HG02763 (cell line): ENCODE data around the gene PIP4K2B.

Experiments used
- ATAC-seq: cut with Tn5 transposase; IDR thresholded peaks from one replicate; pipeline ENCODE4 v1.9.1; 2021; ENCODE audit warnings: mild to moderate bottlenecking, moderate library complexity; ENCODE audit not compliant: unreplicated experiment

Gene PIP4K2B

GRCh38 chr17:38746004-38746848 is 53.1 kb downstream of the PIP4K2B start:
- no peak for ATAC-seq

DNA sequence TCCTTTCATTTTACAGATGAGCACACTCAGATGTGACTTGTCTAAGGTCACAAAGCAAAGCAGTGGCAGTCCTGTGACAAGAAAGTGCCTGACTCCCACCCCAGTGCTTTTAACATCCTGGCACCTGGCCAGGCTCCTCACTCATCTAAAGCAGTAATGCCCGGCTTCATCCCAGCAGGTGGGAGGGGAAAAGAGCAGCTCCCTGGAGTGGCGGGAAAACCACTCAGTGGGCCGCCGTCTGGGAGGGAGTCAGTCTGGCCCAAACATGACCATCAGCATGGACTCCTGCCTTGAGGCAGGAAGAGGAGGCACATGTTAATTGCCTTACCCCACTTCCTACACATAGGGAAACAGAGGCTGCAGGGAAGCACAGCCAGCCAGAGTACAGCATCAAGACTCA is 53.8 kb downstream of the PIP4K2B start:
- ATAC-seq: no peak

DNA sequence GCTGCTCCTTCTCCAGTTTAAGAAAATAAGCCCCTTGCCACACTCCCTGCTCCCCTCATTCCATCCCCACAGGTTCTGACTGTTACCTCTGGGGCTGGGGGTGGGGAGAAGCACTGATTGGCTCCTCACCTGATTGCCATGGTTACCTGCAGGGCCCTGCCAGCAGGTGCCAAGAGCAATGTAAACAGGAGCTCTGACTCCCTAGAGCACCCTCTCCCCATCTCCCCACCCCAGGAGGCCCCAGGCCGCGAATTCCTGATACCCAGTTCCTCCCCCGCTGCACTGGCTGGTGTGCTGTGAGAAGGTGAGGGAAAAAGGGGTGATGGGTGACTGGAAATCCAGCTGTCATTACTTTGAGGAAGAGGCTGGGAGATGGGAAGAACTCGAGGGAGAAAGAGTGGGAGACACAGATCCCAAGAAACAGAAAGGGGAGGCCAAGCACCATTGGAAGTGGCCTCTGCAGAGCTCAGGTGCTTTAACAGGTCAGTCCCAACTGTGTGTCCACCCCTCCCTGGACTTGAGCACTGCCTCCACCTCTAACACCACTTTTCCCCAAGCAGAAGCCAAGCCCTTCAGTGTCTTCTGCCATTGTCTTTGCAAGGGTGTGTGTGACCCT is 55.7 kb downstream of the PIP4K2B start:
- no peak for ATAC-seq

- no peak for ATAC-seq
These were observed 56.7 kb downstream of the PIP4K2B start for GRCh38 chr17:38742411-38743308.

- ATAC-seq: no peak
These were observed 57.4 kb downstream of the PIP4K2B start for GRCh38 chr17:38741921-38742410.

DNA sequence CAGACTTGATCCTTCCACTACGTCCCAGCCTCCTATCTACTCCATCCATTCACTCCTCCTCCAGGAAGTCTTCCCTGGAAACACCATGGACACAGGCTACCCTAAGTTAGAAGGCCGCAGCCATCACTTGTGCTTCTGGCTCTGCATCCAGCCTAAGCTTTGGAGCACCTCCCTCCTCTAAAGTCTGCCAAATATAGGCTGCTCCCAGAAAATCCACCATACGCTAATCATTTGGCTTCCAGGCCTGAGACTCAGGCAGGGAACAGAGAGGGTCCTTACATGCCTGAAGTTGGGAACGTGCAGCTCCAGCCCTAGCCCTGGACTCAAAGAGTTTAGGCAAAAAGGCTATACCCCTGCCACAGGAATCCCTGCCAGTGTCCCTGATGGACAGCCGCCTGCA is 57.9 kb downstream of the PIP4K2B start:
- ATAC-seq: no peak

GRCh38 chr17:38740806-38741205 is 58.5 kb downstream of the PIP4K2B start:
- no peak for ATAC-seq

GRCh38 chr17:38740044-38740443 is 59.3 kb downstream of the PIP4K2B start:
- no peak for ATAC-seq

DNA sequence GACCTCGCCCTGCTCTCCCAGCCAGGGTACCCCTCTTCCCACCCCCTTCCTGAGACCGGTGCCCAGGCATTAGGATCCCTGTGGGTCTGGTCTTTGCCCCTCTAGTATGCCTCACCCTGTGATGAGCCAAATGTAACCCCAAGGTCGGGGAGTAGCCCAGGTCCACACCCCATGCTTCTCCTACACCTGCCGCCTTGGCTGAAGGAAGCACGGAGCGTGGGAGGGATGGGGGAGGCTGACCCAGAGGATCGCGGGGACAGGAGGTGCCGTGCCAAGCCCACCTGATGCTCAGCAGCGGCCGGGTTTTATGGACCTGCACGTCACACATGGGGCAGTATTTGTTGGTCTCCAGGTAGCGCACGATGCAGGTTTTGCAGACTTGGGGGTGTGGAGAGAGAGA is 60.1 kb downstream of the PIP4K2B start:
- no peak for ATAC-seq

DNA sequence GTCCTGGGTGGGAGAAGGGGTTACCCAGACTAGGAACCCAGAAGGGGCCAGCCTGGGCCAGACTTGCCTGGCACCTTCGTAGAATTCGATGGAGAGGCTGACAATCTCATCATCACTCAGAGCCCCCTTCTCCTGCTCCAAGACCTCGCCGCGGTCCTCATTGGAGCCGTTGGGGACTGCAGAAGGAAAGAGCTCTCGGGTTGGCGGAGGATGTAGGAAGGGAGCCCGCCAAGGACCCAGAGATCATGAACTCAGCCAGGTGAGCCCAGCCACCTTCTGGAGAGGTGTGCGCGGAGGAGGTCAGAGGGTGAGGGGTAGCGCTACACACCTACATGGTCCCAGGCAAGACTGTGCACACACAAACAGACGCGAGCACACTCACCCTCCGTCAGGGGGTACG is 60.7 kb downstream of the PIP4K2B start:
- ATAC-seq: no peak

DNA sequence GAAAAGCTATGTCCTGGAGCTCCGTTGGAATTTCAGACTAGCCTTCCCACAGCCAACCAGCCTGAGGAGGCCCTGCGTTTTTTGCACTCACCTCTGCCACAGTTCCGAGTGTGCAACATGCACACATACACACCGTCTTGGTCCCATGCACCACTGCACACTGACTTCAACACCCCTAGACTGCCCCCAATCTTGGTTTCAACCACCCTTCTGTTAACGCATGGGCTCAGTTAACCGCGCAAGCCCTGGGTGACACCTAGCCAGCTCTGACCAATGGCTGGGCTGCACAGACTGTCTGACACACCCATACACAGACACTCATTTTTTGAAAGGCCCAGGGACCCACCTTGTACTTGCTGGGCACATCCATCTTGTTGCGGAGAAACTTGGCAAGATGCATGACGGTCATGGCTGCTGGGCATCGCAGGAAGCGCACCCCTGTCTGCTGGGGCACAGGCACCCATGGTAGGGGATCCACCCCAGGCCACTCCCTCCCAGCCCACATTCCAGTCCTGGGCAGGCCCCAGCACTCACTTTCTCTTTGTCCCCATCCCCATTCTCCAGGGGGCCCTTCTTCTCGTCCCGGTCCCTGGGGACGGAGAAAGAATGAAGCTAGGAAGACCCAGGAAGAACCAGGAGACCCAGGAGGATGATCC is 61.2 kb downstream of the PIP4K2B start:
- ATAC-seq: no peak

- ATAC-seq: no peak
These were observed 64.0 kb downstream of the PIP4K2B start for GRCh38 chr17:38735161-38735997.

- no peak for ATAC-seq
These were observed 65.1 kb downstream of the PIP4K2B start for GRCh38 chr17:38733982-38734973.

DNA sequence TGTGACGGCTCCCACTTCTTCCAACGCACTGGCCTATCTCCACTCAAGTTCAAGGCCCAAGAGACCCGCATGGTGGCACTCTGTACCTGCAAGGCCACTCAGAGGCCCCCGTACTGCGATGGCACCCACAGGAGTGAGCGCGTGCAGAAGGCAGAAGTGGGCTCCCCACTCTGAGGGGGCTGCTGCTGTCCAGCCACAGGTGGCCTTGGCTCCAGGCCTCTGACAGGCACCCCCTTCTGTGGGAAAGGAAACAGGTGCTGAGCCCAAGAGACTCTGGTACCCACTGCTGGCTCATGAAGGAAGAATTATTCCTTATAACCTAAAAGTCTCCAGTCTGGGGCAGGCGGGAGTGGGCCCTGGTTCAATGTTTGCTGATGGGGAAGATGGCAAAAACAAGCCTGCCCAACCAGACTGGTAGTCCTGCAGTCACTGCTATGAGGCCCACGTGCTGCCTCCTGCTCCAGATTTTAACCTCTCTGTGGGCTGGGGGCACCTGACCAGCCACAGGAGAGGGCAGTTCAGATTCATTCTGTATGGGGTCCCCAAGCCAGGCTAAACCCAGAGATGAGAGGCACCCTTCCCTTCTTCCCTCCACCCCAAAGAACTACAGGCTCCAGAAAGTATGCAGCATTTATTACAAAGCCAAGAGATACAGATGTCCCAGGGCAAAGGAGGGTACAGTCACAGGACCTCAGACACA is 65.9 kb downstream of the PIP4K2B start:
- no peak for ATAC-seq

GRCh38 chr17:38732376-38733281 is 66.7 kb downstream of the PIP4K2B start:
- no peak for ATAC-seq

- no peak for ATAC-seq
These were observed 67.6 kb downstream of the PIP4K2B start for GRCh38 chr17:38731526-38732294.
